ENCODE measurements around the gene BTBD3.

Gene BTBD3

GRCh38 chr20:11912659-11913415, 4.9 kb upstream of the BTBD3 start:
- no peak overlapping the region for H3K4me3 ChIP-seq (ENCODE audit: low read depth, low read length)
- no peak for TF ChIP-seq CTCF (IDR thresholded peaks at IDR 0.05; ENCODE audit: insufficient read depth, low read depth, low read length, missing control alignments)
- DNase-seq (ENCODE audit: low read depth) = no peak

DNA sequence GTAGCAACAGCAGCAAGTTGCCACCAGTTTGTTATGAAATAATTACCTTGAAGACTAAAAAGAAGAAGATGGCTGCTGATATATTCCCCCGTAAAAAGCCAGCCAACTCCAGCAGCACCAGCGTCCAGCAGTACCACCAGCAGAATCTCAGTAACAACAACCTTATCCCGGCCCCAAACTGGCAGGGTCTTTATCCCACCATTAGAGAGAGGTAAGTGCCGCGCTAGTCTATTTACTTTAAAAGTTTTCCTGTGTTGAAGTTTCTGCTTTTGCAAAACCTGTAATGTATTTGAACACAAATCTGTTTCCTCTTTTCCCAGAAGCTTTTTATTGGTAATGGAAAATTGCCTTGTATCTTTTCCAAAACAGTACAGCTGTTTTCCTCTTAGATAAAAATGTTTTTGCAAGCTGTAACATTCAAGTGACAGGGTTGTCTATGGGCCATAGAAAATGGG, 725 bp downstream of the BTBD3 start:
- H3K4me3 ChIP-seq (ENCODE audit: low read depth, low read length) = no peak overlapping the region
- no peak for DNase-seq (ENCODE audit: low read depth)

DNA sequence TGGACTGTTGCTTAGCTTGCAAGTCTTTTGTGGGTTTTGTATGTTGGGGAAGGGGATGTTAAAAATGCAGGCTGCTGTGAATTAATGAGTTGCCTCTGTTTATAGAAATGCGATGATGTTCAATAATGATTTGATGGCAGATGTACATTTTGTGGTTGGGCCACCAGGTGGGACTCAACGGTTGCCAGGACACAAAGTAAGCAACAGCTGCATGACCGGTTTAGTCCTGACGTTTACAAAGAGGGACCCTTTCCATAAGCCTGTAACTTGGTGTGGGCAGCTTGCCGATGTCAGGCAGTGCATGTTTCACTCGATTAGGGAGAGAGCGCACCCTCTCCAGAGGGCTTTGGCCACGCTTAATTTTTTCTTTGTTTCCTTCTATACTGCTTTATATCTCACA, 1.3 kb downstream of the BTBD3 start:
- TF ChIP-seq CTCF (IDR thresholded peaks at IDR 0.05; ENCODE audit: insufficient read depth, low read depth, low read length, missing control alignments) = no peak
- no peak overlapping the region for H3K4me3 ChIP-seq (ENCODE audit: low read depth, low read length)
- no peak for DNase-seq (ENCODE audit: low read depth)

More for the DNA sequence above, 725 bp downstream of the BTBD3 start:
- TF ChIP-seq CTCF (IDR thresholded peaks at IDR 0.05; ENCODE audit: insufficient read depth, low read depth, low read length, missing control alignments) = no peak

DNA sequence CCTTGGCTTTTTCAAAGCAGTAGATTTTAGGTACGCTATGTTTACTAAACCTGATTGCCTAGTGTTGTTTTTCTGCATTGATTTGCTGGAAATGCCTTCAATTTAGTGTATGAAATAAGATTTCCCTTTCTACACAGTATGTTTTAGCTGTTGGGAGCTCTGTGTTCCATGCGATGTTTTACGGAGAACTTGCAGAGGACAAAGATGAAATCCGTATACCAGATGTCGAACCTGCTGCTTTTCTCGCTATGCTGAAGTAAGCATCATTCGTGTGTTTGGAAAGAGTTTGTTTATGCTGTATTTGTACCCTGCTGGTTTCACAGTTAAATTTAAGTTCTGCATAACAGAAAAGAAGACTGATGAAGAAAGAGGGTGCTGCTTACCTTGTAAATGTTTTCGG, 1.9 kb downstream of the BTBD3 start:
- no peak overlapping the region for H3K4me3 ChIP-seq (ENCODE audit: low read depth, low read length)
- DNase-seq (ENCODE audit: low read depth) = no peak
- no peak for TF ChIP-seq CTCF (IDR thresholded peaks at IDR 0.05; ENCODE audit: insufficient read depth, low read depth, low read length, missing control alignments)

DNA sequence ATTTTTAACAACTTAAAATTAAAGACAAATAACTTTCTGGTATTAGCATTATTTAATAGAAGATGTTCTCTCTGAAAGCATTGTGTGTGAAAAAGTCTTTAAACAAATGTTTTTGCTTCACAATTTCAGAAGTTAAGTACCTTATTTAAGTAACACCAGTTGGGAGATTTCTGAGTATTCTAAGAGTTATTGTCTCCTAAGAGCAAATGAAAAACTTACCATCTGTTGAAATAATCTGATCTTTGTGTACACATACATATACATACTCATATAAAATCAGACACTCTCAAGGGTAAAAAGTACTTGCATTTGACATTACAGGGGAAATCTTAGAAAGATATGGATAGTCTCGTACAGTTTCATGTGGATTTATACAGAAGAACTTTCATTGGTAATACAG, 2.4 kb downstream of the BTBD3 start:
- DNase-seq (ENCODE audit: low read depth) = no peak
- no peak for TF ChIP-seq CTCF (IDR thresholded peaks at IDR 0.05; ENCODE audit: insufficient read depth, low read depth, low read length, missing control alignments)
- H3K4me3 ChIP-seq (ENCODE audit: low read depth, low read length) = no peak overlapping the region

DNA sequence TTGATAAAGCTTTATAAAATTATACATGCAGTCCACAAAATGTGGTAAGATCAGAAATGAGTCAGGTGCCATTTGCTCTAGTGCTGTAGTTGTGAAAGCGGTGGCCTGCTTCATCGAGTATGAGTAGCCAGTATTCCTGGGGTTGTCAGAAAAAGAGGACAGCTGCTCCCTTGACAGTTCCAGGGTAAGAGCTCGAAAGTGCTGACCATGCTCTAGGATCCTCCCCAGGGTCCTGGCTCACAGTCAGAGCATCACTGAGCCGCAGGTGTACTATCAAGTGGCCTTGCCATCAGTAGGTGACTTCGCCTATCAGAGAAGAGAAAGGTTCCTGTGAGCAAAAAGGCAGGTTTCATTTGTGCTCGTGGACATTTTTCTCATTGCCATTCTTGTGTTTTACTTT, 3.6 kb downstream of the BTBD3 start:
- DNase-seq (ENCODE audit: low read depth) = no peak
- no peak overlapping the region for H3K4me3 ChIP-seq (ENCODE audit: low read depth, low read length)
- TF ChIP-seq CTCF (IDR thresholded peaks at IDR 0.05; ENCODE audit: insufficient read depth, low read depth, low read length, missing control alignments) = no peak

GRCh38 chr20:11922561-11922960, 4.9 kb downstream of the BTBD3 start:
- TF ChIP-seq CTCF (IDR thresholded peaks at IDR 0.05; ENCODE audit: insufficient read depth, low read depth, low read length, missing control alignments) = no peak
- DNase-seq (ENCODE audit: low read depth) = no peak
- H3K4me3 ChIP-seq (ENCODE audit: low read depth, low read length) = no peak overlapping the region
